NB4 (cell line): ENCODE data around the gene GPRIN2.
"Not testable (repeated sequence)": the region's sequence is repeated elsewhere in the genome, so short reads cannot be mapped to it uniquely, and the experiment has no call there.

Source experiments
- CTCF ChIP-seq: IDR thresholded peaks from one replicate; pipeline ENCODE4 v1.5.1; 2012; ENCODE audit warnings: low read depth, low read length
- MAX ChIP-seq: IDR thresholded peaks from 2 replicates; pipeline ENCODE4 v1.6.1; 2011; ENCODE audit warnings: low read depth, low read length
- MYC ChIP-seq: IDR thresholded peaks from 2 replicates; pipeline ENCODE4 v1.6.1; 2011; ENCODE audit warnings: low read depth, low read length
- POLR2A ChIP-seq: IDR thresholded peaks from 2 replicates; pipeline ENCODE4 v1.6.1; 2011; ENCODE audit warnings: mild to moderate bottlenecking; ENCODE audit not compliant: insufficient read length; ENCODE audit errors: extremely low read depth

- TF ChIP-seq CTCF, POLR2A, MAX, MYC: not testable (repeated sequence)
These were observed 16.3 kb upstream of the GPRIN2 start for GRCh38 chr10:46572765-46573164.
